Activated naive CD4-positive, alpha-beta T cell treated with anti-CD3 and anti-CD28 coated beads for 36 hours (primary cell): ENCODE data around the gene RBFA. TPM values are rescaled to one million over a fixed set of nuclear protein-coding genes. Genes with fewer than 3 reads are reported as not detected.

ENCODE experiments used
- CTCF ChIA-PET: fragments of 350-600 bp; sonication (Branson Sonifier 250); formaldehyde crosslinking; loops from one replicate; lab custom pipeline; 2021; ENCODE audit warnings: antibody characterized with exemption; lab: Charles Lee
- DNase-seq: peaks from one replicate; pipeline ENCODE4 v3.0.0-alpha.2; 2020
- H3K27ac Mint-ChIP-seq: one replicate; pipeline ENCODE4 v1.8.0; 2021; ENCODE audit warnings: mild to moderate bottlenecking, mixed read lengths
- H3K27me3 Mint-ChIP-seq: one replicate; pipeline ENCODE4 v1.8.0; 2021; ENCODE audit warnings: low read depth, mixed read lengths
- H3K36me3 Mint-ChIP-seq: one replicate; pipeline ENCODE4 v1.8.0; 2021; ENCODE audit warnings: low read depth, mixed read lengths
- H3K4me1 Mint-ChIP-seq: one replicate; pipeline ENCODE4 v1.8.0; 2021; ENCODE audit warnings: low read depth, mixed read lengths
- H3K4me3 Mint-ChIP-seq: one replicate; pipeline ENCODE4 v1.8.0; 2021; ENCODE audit warnings: mild to moderate bottlenecking, moderate library complexity, mixed read lengths
- H3K9me3 Mint-ChIP-seq: one replicate; pipeline ENCODE4 v1.8.0; 2021; ENCODE audit warnings: mixed read lengths
- intact Hi-C: fragments of 100-400 bp; cut with micrococcal nuclease; formaldehyde crosslinking; loops from one replicate; pipeline ENCODE4 v1.15.1; 2023
- total RNA-seq, 2 experiments: library from RNA; stranded (reverse); gene quantifications; one replicate each; pipeline ENCODE4 v1.2.3, GENCODE V29; 2021

RBFA gene
- total RNA-seq, 2 experiments from 2014 or later, result 35.7 to 36.0 TPM

GRCh38 chr18:80077873-80078272 lies 43.6 kb downstream of the RBFA start:
- H3K27ac Mint-ChIP-seq, result no peak overlapping the region
- no peaks in the 10 kb centered on the region for H3K36me3 Mint-ChIP-seq
- intact Hi-C loops, result no loop called here
- H3K9me3 Mint-ChIP-seq, result no peaks in the 10 kb centered on the region
- H3K27me3 Mint-ChIP-seq, result peaks cover 5% of the 10 kb centered on the region
- H3K4me1 Mint-ChIP-seq, result no peaks in the 10 kb centered on the region
- no peak overlapping the region for H3K4me3 Mint-ChIP-seq
- DNase-seq, result no peak
- CTCF ChIA-PET, result no interaction called here

Other genes starting within 250 kb of the RBFA start
- gene KCNG2, start 236.5 kb upstream of the RBFA start, total RNA-seq, result not detected
- 10 to 100 TPM; 26.0 to 26.8 TPM for gene SLC66A2, start 82.8 kb upstream of the RBFA start, total RNA-seq
- gene HSBP1L1, start 69.8 kb upstream of the RBFA start, total RNA-seq, result 10 to 100 TPM; 14.2 to 14.8 TPM
- 100 to 1,000 TPM; 185 to 186 TPM for gene TXNL4A, start 45.9 kb upstream of the RBFA start, total RNA-seq
- gene ADNP2, start 74.8 kb downstream of the RBFA start, total RNA-seq, result 10 to 100 TPM; 16.8 to 18.0 TPM
- under 1 TPM in 1 of 2 experiments, not detected in 1; 0.10 TPM for gene PARD6G, start 213.1 kb downstream of the RBFA start, total RNA-seq